ENCODE measurements around the gene DAGLA. TPM values are rescaled to one million over a fixed set of nuclear protein-coding genes. Genes with fewer than 3 reads are reported as not detected.

Gene DAGLA
- total and polyA plus RNA-seq, 2 of the 13 experiments (the other 11 are each of a cell fraction or from before 2014, with no cell fraction given) = 2.6 to 3.9 TPM

DNA sequence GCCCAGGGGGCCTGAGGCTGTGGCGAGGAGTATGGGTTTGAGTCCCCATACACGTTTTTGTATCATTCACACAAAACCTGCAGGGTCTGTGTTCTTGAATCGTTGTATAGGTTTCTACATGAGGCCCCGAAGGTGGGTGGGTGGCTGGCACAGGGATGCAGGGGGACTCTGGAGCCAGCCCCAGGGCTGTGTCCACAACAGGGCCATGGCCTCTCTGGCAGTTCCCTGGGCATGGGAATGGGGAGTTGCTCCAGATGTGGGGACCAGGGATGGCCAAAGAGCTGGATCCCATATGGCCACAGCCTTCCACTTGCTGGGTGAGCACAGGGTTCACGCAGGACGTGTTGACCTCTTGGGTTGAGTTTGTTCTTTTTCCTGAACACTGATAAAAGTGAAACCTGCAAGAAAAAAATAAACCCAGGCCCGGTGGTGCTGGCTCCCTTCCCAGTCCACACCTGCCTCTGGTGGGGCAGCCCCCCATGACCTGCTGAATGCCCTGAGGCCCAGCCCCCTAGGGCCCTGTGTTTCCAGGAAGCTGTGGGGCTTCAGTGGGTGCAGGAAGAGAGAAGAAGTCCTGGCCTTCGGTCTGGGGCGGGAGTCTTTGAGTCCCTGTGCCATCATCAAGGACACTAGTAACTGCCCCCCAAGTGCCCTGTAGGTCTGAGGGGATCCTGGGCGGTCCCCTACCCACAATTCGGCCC lies 88.3 kb downstream of the DAGLA start (continued):
- TF ChIP-seq SNAPC2 (CRISPR knock-in tag; IDR thresholded peaks at IDR 0.05) (0 out of 2 replicates have a peak, but pooled peaks have one; percentile 28), ZNF644 (CRISPR knock-in tag; IDR thresholded peaks at IDR 0.05; ENCODE audit: low read depth) (no peak), TEAD3 (CRISPR knock-in tag; optimal IDR thresholded peaks at IDR 0.05; ENCODE audit: borderline replicate concordance) (peak; percentile 8), TCF12 (IDR thresholded peaks at IDR 0.05) (no peak), TCF12 (CRISPR knock-in tag; IDR thresholded peaks at IDR 0.05) (0 out of 2 replicates have a peak, but pooled peaks have one; percentile 28), PITX1 (CRISPR knock-in tag; IDR thresholded peaks at IDR 0.05) (no peak), ZBTB7B (CRISPR knock-in tag; IDR thresholded peaks at IDR 0.05) (peak; percentile 80; the same call in 1 of the 2 replicates), NR2F6 (IDR thresholded peaks at IDR 0.05) (peak; percentile 47; the same call in 1 of the 2 replicates), NR2F6 (CRISPR knock-in tag; IDR thresholded peaks at IDR 0.05) (no peak; the same call in 1 of the 2 replicates), DNMT3B (CRISPR knock-in tag; conservative IDR thresholded peaks at IDR 0.05) (no peak), TBX2 (CRISPR knock-in tag; IDR thresholded peaks at IDR 0.05; ENCODE audit: borderline replicate concordance) (peak; percentile 18; the same call in 1 of the 2 replicates), ZNF782 (CRISPR knock-in tag; IDR thresholded peaks at IDR 0.05; ENCODE audit: borderline replicate concordance) (0 out of 2 replicates have a peak, but pooled peaks have one; percentile 13), SALL1 (CRISPR knock-in tag; IDR thresholded peaks at IDR 0.05) (0 out of 2 replicates have a peak, but pooled peaks have one; percentile 33), POLR2A (IDR thresholded peaks at IDR 0.05; ENCODE audit: insufficient read depth in 1 of 2, low read depth in 2 of 2, low read length in 2 of 2) (0 out of 4 replicates have a peak, but pooled peaks of 1 of the 2 experiments have one; percentile 6), SMARCC2 (IDR thresholded peaks at IDR 0.05) (no peak), RARA (CRISPR knock-in tag; IDR thresholded peaks at IDR 0.05) (0 out of 2 replicates have a peak, but pooled peaks have one; percentile 44)
- TF ChIP-seq, protein P1, sequence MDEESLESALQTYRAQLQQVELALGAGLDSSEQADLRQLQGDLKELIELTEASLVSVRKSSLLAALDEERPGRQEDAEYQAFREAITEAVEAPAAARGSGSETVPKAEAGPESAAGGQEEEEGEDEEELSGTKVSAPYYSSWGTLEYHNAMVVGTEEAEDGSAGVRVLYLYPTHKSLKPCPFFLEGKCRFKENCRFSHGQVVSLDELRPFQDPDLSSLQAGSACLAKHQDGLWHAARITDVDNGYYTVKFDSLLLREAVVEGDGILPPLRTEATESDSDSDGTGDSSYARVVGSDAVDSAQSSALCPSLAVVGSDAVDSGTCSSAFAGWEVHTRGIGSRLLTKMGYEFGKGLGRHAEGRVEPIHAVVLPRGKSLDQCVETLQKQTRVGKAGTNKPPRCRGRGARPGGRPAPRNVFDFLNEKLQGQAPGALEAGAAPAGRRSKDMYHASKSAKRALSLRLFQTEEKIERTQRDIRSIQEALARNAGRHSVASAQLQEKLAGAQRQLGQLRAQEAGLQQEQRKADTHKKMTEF (CRISPR knock-in tag; IDR thresholded peaks at IDR 0.05) = no peak
- TF ChIP-seq, protein P2, sequence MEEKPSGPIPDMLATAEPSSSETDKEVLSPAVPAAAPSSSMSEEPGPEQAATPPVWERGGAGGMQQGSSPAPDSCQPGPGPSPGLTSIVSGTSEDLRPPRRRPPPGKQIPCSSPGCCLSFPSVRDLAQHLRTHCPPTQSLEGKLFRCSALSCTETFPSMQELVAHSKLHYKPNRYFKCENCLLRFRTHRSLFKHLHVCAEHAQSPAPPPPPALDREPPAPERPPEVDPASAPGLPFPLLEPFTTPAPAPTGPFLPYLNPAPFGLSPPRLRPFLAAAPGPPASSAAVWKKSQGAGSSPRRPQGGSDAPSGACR (CRISPR knock-in tag; IDR thresholded peaks at IDR 0.05) = 0 out of 2 replicates have a peak, but pooled peaks have one; percentile 21
- TF ChIP-seq, protein P3, sequence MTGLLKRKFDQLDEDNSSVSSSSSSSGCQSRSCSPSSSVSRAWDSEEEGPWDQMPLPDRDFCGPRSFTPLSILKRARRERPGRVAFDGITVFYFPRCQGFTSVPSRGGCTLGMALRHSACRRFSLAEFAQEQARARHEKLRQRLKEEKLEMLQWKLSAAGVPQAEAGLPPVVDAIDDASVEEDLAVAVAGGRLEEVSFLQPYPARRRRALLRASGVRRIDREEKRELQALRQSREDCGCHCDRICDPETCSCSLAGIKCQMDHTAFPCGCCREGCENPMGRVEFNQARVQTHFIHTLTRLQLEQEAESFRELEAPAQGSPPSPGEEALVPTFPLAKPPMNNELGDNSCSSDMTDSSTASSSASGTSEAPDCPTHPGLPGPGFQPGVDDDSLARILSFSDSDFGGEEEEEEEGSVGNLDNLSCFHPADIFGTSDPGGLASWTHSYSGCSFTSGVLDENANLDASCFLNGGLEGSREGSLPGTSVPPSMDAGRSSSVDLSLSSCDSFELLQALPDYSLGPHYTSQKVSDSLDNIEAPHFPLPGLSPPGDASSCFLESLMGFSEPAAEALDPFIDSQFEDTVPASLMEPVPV (CRISPR knock-in tag; IDR thresholded peaks at IDR 0.05) = 0 out of 2 replicates have a peak, but pooled peaks have one; percentile 54
- TF ChIP-seq, protein P4, sequence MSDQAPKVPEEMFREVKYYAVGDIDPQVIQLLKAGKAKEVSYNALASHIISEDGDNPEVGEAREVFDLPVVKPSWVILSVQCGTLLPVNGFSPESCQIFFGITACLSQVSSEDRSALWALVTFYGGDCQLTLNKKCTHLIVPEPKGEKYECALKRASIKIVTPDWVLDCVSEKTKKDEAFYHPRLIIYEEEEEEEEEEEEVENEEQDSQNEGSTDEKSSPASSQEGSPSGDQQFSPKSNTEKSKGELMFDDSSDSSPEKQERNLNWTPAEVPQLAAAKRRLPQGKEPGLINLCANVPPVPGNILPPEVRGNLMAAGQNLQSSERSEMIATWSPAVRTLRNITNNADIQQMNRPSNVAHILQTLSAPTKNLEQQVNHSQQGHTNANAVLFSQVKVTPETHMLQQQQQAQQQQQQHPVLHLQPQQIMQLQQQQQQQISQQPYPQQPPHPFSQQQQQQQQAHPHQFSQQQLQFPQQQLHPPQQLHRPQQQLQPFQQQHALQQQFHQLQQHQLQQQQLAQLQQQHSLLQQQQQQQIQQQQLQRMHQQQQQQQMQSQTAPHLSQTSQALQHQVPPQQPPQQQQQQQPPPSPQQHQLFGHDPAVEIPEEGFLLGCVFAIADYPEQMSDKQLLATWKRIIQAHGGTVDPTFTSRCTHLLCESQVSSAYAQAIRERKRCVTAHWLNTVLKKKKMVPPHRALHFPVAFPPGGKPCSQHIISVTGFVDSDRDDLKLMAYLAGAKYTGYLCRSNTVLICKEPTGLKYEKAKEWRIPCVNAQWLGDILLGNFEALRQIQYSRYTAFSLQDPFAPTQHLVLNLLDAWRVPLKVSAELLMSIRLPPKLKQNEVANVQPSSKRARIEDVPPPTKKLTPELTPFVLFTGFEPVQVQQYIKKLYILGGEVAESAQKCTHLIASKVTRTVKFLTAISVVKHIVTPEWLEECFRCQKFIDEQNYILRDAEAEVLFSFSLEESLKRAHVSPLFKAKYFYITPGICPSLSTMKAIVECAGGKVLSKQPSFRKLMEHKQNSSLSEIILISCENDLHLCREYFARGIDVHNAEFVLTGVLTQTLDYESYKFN (CRISPR knock-in tag; conservative IDR thresholded peaks at IDR 0.05) = peak; percentile 36; the same call in 1 of the 2 replicates
- TF ChIP-seq, protein P5, sequence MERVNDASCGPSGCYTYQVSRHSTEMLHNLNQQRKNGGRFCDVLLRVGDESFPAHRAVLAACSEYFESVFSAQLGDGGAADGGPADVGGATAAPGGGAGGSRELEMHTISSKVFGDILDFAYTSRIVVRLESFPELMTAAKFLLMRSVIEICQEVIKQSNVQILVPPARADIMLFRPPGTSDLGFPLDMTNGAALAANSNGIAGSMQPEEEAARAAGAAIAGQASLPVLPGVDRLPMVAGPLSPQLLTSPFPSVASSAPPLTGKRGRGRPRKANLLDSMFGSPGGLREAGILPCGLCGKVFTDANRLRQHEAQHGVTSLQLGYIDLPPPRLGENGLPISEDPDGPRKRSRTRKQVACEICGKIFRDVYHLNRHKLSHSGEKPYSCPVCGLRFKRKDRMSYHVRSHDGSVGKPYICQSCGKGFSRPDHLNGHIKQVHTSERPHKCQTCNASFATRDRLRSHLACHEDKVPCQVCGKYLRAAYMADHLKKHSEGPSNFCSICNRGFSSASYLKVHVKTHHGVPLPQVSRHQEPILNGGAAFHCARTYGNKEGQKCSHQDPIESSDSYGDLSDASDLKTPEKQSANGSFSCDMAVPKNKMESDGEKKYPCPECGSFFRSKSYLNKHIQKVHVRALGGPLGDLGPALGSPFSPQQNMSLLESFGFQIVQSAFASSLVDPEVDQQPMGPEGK (CRISPR knock-in tag; IDR thresholded peaks at IDR 0.05) = peak; percentile 83
